Upper lobe of right lung (tissue), 1 donor: ENCODE measurements around the gene SNX1. TPM values are rescaled to one million over a fixed set of nuclear protein-coding genes. Genes with fewer than 3 reads are reported as not detected.

Experiments used
- ATAC-seq: fragments of 200-7000 bp; cut with Tn5 transposase; one replicate; pipeline ENCODE4 v1.9.1; 2020; ENCODE audit warnings: mild to moderate bottlenecking, moderate library complexity
- DNase-seq: peaks from one replicate; pipeline ENCODE4 v3.0.0-alpha.2; 2020
- H3K27ac ChIP-seq: fragments of 200-600 bp; one replicate; pipeline ENCODE4 v1.8.0; 2022
- H3K27me3 ChIP-seq: fragments of 200-600 bp; one replicate; pipeline ENCODE4 v1.8.0; 2022; ENCODE audit warnings: mild to moderate bottlenecking
- H3K36me3 ChIP-seq: fragments of 200-600 bp; one replicate; pipeline ENCODE4 v1.8.0; 2022
- H3K4me1 ChIP-seq: fragments of 200-600 bp; one replicate; pipeline ENCODE4 v1.8.0; 2022
- H3K4me3 ChIP-seq: fragments of 200-600 bp; one replicate; pipeline ENCODE4 v1.8.0; 2022; ENCODE audit warnings: mild to moderate bottlenecking
- H3K9me3 ChIP-seq: fragments of 200-600 bp; one replicate; pipeline ENCODE4 v1.8.0; 2022
- intact Hi-C: fragments of 100-400 bp; cut with DNase I; formaldehyde crosslinking; loops from one replicate; pipeline ENCODE4 v1.11.0; 2022
- total RNA-seq: library from RNA; stranded (reverse); fragmentation: NEBNext Ultra II Directional; extraction: Animal tissue kit (Norgen Biotek cat#: 25700); gene quantifications from one replicate; pipeline ENCODE4 v1.2.1, GENCODE V29; 2021
- TF ChIP-seq, protein P1 (sequence below): fragments of 200-600 bp; IDR thresholded peaks from one replicate; pipeline ENCODE4 v1.8.0; 2022; ENCODE audit warnings: antibody characterized with exemption
- donor health status: DM: no; HTN: yes; CAD: no; lungs with severe emphysema.

SNX1 gene
- total RNA-seq, 1 donor from 2014 or later = 162 TPM

DNA sequence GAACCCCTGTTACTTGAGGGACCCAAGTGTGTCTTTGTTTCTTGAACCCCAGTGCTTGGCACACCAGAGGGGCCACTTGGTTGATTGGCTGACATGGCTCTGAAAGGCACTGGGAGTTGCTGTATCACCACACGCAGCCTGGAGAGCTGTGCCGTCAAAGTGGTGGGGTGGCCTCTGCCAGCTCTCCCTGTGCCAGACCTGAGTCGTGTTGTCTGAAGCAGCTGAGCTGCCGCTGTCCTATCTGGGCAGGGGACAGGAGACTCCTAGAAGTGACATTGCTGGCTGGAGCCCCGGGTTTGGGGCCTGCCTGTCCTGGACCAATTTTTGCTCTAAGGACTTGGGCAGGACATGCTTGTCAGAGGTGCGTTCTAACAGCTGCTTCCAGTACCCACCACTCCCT lies 50.3 kb downstream of the SNX1 start:
- no peaks in the 10 kb centered on the region for H3K4me1 ChIP-seq
- ATAC-seq (no peak), DNase-seq (no peak)
- H3K4me3 ChIP-seq = no peak overlapping the region
- TF ChIP-seq, protein P1, sequence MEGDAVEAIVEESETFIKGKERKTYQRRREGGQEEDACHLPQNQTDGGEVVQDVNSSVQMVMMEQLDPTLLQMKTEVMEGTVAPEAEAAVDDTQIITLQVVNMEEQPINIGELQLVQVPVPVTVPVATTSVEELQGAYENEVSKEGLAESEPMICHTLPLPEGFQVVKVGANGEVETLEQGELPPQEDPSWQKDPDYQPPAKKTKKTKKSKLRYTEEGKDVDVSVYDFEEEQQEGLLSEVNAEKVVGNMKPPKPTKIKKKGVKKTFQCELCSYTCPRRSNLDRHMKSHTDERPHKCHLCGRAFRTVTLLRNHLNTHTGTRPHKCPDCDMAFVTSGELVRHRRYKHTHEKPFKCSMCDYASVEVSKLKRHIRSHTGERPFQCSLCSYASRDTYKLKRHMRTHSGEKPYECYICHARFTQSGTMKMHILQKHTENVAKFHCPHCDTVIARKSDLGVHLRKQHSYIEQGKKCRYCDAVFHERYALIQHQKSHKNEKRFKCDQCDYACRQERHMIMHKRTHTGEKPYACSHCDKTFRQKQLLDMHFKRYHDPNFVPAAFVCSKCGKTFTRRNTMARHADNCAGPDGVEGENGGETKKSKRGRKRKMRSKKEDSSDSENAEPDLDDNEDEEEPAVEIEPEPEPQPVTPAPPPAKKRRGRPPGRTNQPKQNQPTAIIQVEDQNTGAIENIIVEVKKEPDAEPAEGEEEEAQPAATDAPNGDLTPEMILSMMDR = no peak
- H3K9me3 ChIP-seq = no peaks in the 10 kb centered on the region
- H3K27me3 ChIP-seq = no peaks in the 10 kb centered on the region
- H3K27ac ChIP-seq = no peak overlapping the region
- intact Hi-C loops = no loop called here
- H3K36me3 ChIP-seq = peaks cover 34% of the 10 kb centered on the region

DNA sequence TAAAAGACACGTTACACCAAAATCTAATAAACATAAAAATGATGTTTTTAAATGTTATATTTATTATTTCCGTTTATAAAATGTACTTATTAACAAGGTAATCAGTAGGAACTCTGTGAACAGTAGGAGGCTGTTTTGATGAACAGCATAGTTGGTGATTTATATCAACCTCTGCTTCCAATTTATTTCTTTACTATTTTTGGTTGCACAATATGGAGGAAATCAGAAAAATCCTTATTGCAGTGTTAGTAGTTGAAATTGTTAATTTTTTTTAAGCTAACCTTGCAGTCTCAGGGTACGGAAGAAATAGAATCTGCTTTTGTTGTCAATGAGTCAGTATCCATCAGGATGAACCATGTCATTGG lies 50.7 kb downstream of the SNX1 start:
- Histone ChIP-seq H3K4me3 (no peak overlapping the region), H3K27ac (no peak overlapping the region), H3K36me3 (peaks cover 29% of the 10 kb centered on the region), H3K27me3 (peaks cover 4% of the 10 kb centered on the region), H3K4me1 (no peaks in the 10 kb centered on the region), H3K9me3 (no peaks in the 10 kb centered on the region)
- TF ChIP-seq, protein P1 = no peak
- intact Hi-C loops = no loop called here
- DNase-seq = no peak
- no peak for ATAC-seq

DNA sequence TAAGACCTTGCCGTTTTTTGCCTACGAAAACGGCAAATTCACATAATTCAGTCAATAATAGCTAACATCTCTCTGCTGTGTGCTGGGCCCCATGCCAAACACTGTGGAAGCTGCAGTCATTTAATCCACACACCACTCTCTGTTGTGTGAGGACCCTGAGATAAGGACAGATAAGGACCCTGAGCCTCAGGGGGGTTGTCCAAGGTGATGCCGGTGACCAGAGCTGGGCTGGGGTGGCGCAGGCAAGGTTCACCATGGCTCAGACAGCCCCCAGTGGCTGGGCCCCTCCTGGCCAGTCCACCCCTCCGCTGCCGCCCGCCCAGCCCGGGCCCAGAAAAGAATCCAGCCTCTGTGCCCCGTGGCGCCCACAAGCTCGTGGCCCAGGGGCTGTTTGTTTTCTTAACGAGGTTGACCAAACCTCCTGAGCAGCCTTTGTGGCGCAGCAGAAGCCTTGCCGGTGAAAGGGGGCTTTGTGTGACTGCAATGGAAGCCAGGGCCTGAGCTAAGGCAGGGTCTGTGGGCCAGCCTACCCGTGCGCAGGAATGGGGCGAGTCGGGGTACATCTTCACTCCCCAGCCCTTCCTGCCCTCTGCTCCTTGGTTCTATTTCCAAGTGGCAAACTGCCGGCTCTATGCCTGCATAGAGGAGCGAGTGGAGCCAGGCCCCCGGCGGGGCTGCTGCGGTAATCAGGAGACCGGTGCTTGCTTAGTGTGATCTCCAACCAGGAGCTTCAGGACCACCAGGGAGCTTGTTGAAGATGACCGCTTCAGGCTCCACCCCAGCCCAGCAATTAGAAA lies 51.3 kb downstream of the SNX1 start:
- intact Hi-C loops = no loop called here
- DNase-seq = no peak

DNA sequence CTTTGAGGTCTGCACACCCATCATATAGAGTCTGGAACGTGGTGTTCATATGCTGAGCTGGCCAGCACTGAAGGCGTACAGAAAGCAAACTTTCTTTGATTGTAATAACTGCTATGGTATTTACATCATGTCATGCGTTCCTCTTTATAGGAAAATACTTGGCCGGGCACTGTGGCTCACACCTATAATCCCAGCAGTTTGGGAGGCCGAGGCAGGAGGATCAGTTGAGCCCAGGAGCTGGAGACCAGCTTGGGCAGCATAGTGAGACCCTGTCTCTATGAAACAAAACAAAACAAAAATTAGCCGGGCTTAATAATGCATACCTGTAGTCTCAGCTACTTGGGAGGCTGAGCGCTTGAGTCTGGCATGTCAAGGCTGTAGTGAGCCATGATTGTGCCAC lies 52.4 kb downstream of the SNX1 start:
- H3K27me3 ChIP-seq = peaks cover 18% of the 10 kb centered on the region
- TF ChIP-seq, protein P1 = no peak

More for the DNA sequence above, 51.3 kb downstream of the SNX1 start:
- TF ChIP-seq, protein P1 = no peak
- peaks cover 4% of the 10 kb centered on the region for H3K4me1 ChIP-seq
- H3K9me3 ChIP-seq = no peaks in the 10 kb centered on the region
- ATAC-seq = no peak
- no peak overlapping the region for H3K4me3 ChIP-seq
- no peak overlapping the region for H3K27ac ChIP-seq
- H3K36me3 ChIP-seq = peaks cover 24% of the 10 kb centered on the region
- H3K27me3 ChIP-seq = peaks cover 9% of the 10 kb centered on the region

DNA sequence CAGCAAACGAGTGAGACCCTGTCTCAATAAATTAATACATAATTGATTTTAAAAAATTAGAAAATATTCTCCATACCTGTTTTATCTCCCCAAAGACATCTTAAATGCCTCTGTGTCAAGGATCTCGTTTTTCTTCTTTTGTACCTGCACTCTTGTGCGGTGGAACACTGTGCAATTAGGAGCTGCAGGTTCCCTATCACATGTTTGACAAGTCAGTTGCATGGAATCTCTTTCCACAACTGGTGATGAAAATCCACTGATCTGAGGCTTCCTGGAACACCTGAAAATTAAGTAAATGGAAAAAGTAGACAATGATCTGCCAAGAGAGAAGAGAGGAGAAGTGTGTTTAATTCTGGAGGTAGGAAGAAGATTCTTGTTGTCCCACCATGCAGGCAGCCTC lies 52.8 kb downstream of the SNX1 start:
- no peaks in the 10 kb centered on the region for H3K9me3 ChIP-seq
- TF ChIP-seq, protein P1 = no peak
- H3K27me3 ChIP-seq = peaks cover 18% of the 10 kb centered on the region
- H3K27ac ChIP-seq = no peak overlapping the region
- DNase-seq = no peak
- H3K4me3 ChIP-seq = no peak overlapping the region
- H3K36me3 ChIP-seq = peaks cover 11% of the 10 kb centered on the region
- intact Hi-C loops = no loop called here
- ATAC-seq = no peak
- peaks cover 13% of the 10 kb centered on the region for H3K4me1 ChIP-seq

More for the DNA sequence above, 52.4 kb downstream of the SNX1 start:
- ATAC-seq (no peak), DNase-seq (no peak)
- no peak overlapping the region for H3K4me3 ChIP-seq
- no peaks in the 10 kb centered on the region for H3K9me3 ChIP-seq
- H3K27ac ChIP-seq = no peak overlapping the region
- intact Hi-C loops = no loop called here
- H3K4me1 ChIP-seq = peaks cover 13% of the 10 kb centered on the region
- H3K36me3 ChIP-seq = peaks cover 15% of the 10 kb centered on the region
